ENCODE results near the gene C16orf78. TPM values are rescaled to one million over a fixed set of nuclear protein-coding genes. Genes with fewer than 3 reads are reported as not detected.

The C16orf78 gene
- total and polyA plus RNA-seq, 2 of the 8 experiments (the other 6 are each of a cell fraction or from before 2014, with no cell fraction given), result not detected

DNA sequence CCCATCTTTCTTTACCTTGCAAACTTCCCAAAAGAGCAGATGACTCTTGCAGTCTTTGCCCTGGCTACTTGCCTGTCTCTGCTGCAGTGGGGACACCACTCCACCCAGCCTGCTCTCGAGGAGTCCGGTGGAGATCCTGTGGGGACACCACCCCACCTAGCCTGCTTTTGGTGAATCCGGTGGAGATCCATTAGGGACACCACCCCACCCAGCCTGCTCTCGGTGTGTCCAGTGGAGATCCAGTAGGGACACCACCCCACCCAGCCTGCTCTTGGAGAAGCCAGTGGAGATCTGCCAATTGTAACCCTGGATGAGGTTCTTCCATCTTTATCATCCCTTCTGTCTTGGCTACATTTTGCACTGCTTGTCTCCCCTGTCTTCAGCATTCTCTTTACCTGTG, 54.2 kb downstream of the C16orf78 start:
- H2AFZ ChIP-seq (ENCODE audit: low read length), result no peak overlapping the region
- H3K79me1 ChIP-seq (ENCODE audit: low read depth, low read length), result no peaks in the 10 kb centered on the region
- H3K23ac ChIP-seq (ENCODE audit: insufficient read length), result no peak overlapping the region
- H3K9me3 ChIP-seq (ENCODE audit: insufficient read depth in 2 of 2, low read depth in 1 of 2, low read length in 1 of 2), result peaks cover 2 to 4% of the 10 kb centered on the region in 2 experiments; a peak in 1 of 4 replicates
- H3K18ac ChIP-seq (ENCODE audit: extremely low read depth, low read length), result no peak overlapping the region
- FAIRE-seq, result no peak
- H2BK15ac ChIP-seq (ENCODE audit: low read length), result no peak overlapping the region
- H3K14ac ChIP-seq (ENCODE audit: insufficient read length), result no peak overlapping the region
- H2AK5ac ChIP-seq (ENCODE audit: low read depth, low read length), result no peak overlapping the region
- H3K4me3 ChIP-seq (ENCODE audit: extremely low read depth in 1 of 4, insufficient read depth in 2 of 4, low read depth in 3 of 4, low read length in 4 of 4), result no peak overlapping the region
- no peak overlapping the region for H3K9ac ChIP-seq (replicated peaks in 1 of 4; ENCODE audit: extremely low read depth in 1 of 4, low read depth in 3 of 4, low read length in 3 of 4)
- no peak overlapping the region for H2BK12ac ChIP-seq (ENCODE audit: low read depth, low read length)
- no peaks in the 10 kb centered on the region for H3K36me3 ChIP-seq (ENCODE audit: control insufficient read depth in 2 of 4, insufficient read depth in 4 of 4, low read length in 3 of 4)
- H3K79me2 ChIP-seq (ENCODE audit: control insufficient read depth in 1 of 2, insufficient read depth in 2 of 2, low read length in 2 of 2), result no peaks in the 10 kb centered on the region
- H2BK20ac ChIP-seq (ENCODE audit: low read length), result no peak overlapping the region
- H4K5ac ChIP-seq (ENCODE audit: insufficient read length, low read depth, low read length), result no peak overlapping the region
- no peaks in the 10 kb centered on the region; the same call in 1 of the 2 replicates for H3K23me2 ChIP-seq (ENCODE audit: low read depth, low read length)
- H3K56ac ChIP-seq (replicated peaks; ENCODE audit: insufficient read length, low read depth, low read length), result no peak overlapping the region
- no peak overlapping the region for H4K8ac ChIP-seq (ENCODE audit: extremely low read depth, insufficient read depth, low read length)
- no peaks in the 10 kb centered on the region; a peak in 1 of 7 replicates for H3K27me3 ChIP-seq (replicated peaks in 1 of 4; ENCODE audit: control insufficient read depth in 3 of 4, extremely low read depth in 1 of 4, insufficient read depth in 3 of 4, low read length in 3 of 4)
- no peak overlapping the region for H4K91ac ChIP-seq (replicated peaks; ENCODE audit: insufficient read length, low read length)
- H3K4me2 ChIP-seq (ENCODE audit: insufficient read depth in 1 of 2, low read depth in 2 of 2, low read length in 2 of 2), result no peak overlapping the region
- no peak overlapping the region for H3K4ac ChIP-seq (replicated peaks; ENCODE audit: insufficient read length, low read depth, low read length)
- no peaks in the 10 kb centered on the region for H4K20me1 ChIP-seq (replicated peaks in 1 of 2; ENCODE audit: control insufficient read depth in 1 of 2, insufficient read depth in 2 of 2, low read length in 2 of 2)
- no peaks in the 10 kb centered on the region for H3K4me1 ChIP-seq (replicated peaks in 1 of 4; ENCODE audit: control insufficient read depth in 3 of 4, insufficient read depth in 4 of 4, low read length in 3 of 4)
- WGBS, 2 experiments (ENCODE audit: extremely low coverage in 1 of 2, insufficient coverage in 1 of 2, insufficient read length in 1 of 2, insufficient replicate concordance in 2 of 2, low coverage in 1 of 2, low lambda C conversion rate in 2 of 2, missing lambda C conversion rate in 1 of 2), result 97% methylated on average over 4 of the region's 4 CpGs; no CpG with 5 or more reads in 1 of the 2 experiments
- H2BK120ac ChIP-seq (replicated peaks; ENCODE audit: low read depth, low read length), result no peak overlapping the region
- POLR2A ChIA-PET (ENCODE audit: partially characterized antibody), result no interaction called here
- H2BK5ac ChIP-seq (ENCODE audit: low read depth, low read length), result no peak overlapping the region
- no peak overlapping the region for H3K27ac ChIP-seq (ENCODE audit: low read depth, low read length)
- no peak for DNase-seq (ENCODE audit: low read depth in 1 of 2, low spot score in 2 of 2)
- CTCF ChIA-PET (ENCODE audit: partially characterized antibody), result interaction anchor here (1.1 to 2.8 kb wide), 6 partner anchors 16 to 128 kb away, joined by 3 to 10 read pairs (median 4); no protein-coding TSS in a partner anchor
- TF ChIP-seq SP1 (IDR thresholded peaks at IDR 0.05; ENCODE audit: low read depth, low read length) (no peak), MAFK (IDR thresholded peaks at IDR 0.05; ENCODE audit: low read depth, low read length) (no peak), KDM4A (IDR thresholded peaks at IDR 0.05; ENCODE audit: low read depth, low read length, severe bottlenecking) (no peak), SRF (IDR thresholded peaks at IDR 0.05; ENCODE audit: low read depth, low read length) (no peak)
